CD4-positive, alpha-beta T cell treated with Interleukin-4 for 1 hour (primary cell): ENCODE results near the gene RRBP1.

Source experiments
- DNase-seq, 2 donors: peaks; one replicate each; pipeline ENCODE4 v3.0.0-alpha.2; 2020 to 2022

Gene RRBP1

GRCh38 chr20:17568045-17568788 lies 113.8 kb downstream of the RRBP1 start:
- no peak for DNase-seq

- no peak for DNase-seq
Observed at GRCh38 chr20:17566345-17566744, 115.7 kb downstream of the RRBP1 start.

GRCh38 chr20:17565169-17565845 lies 116.7 kb downstream of the RRBP1 start:
- DNase-seq, result no peak
